NT2/D1 (cell line): Measurements from ENCODE around the gene MTG2.

Experiments used
- DNase-seq: peaks from one replicate; pipeline ENCODE4 v3.0.0-alpha.2; 2011; ENCODE audit warnings: low read depth, low spot score
- H3K27me3 ChIP-seq: 2 replicates; pipeline ENCODE4 v1.6.0; 2011; ENCODE audit warnings: mild to moderate bottlenecking; ENCODE audit not compliant: insufficient read length, insufficient read depth
- H3K36me3 ChIP-seq: 2 replicates; pipeline ENCODE4 v1.6.1; 2011; ENCODE audit warnings: mild to moderate bottlenecking, low read length, mixed read lengths; ENCODE audit not compliant: insufficient read depth, insufficient read length
- H3K4me1 ChIP-seq: 2 replicates; pipeline ENCODE4 v1.5.1; 2011; ENCODE audit not compliant: insufficient read depth, insufficient read length
- H3K4me3 ChIP-seq: 2 replicates; pipeline ENCODE4 v1.5.1; 2011; ENCODE audit warnings: low read depth; ENCODE audit not compliant: insufficient read length
- H3K9ac ChIP-seq: 2 replicates; pipeline ENCODE4 v1.6.0; 2011; ENCODE audit warnings: low read depth; ENCODE audit not compliant: insufficient read length
- H3K9me3 ChIP-seq: 2 replicates; pipeline ENCODE4 v1.5.1; 2011; ENCODE audit warnings: mild to moderate bottlenecking, low read length; ENCODE audit not compliant: insufficient read depth
- SUZ12 ChIP-seq: IDR thresholded peaks from 2 replicates; pipeline ENCODE4 v1.6.1; 2011; ENCODE audit not compliant: insufficient read length, insufficient read depth; ENCODE audit errors: extremely low read depth
- YY1 ChIP-seq: IDR thresholded peaks from 2 replicates; pipeline ENCODE4 v1.6.1; 2011; ENCODE audit not compliant: insufficient read length, insufficient read depth
- ZNF274 ChIP-seq: IDR thresholded peaks from 2 replicates; pipeline ENCODE4 v1.6.1; 2011; ENCODE audit warnings: mild to moderate bottlenecking, low read depth, low read length

The MTG2 gene

DNA sequence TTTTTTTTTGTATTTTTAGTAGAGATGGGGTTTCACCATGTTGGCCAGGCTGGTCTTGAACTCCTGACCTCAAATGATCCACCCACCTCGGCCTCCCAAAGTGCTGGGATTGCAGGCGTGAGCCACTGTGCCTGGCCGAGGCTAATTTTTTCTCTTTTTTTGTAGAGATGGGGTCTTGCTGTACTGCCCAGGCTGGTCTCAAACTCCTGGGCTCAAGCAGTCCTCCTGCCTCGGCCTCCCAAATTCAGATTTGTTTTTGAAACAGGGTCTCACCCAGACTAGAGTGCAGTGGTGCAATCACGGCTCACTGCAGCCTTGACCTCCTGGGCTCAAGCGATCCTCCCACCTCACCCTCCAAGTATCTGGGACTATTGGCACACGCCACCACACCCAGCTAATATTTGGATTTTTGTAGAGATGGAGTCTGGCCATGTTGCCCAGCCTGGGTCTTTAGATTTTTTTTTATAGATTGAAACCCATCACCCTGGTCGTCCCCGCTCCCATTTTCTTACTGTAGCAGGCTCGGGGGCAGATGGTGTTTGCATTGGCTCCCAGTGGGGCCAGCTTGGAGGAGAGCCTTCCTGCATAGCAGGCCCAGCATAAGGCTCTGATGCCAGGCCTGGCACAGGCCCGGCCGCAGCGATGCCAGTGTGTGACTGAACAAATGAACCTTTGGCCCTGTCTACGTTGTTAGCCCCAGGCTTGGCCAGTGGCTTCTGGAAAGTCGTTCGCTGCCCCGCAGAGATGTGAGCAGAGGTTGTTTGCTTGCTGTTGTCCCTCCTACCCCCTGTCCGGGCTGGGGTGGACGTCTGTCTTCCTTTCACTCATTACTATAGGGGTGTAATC, 4.3 kb upstream of the MTG2 start:
- H3K36me3 ChIP-seq = peaks cover 72% of the 10 kb centered on the region
- no peak overlapping the region for H3K4me3 ChIP-seq
- H3K9me3 ChIP-seq = no peaks in the 10 kb centered on the region
- no peak overlapping the region for H3K9ac ChIP-seq
- H3K4me1 ChIP-seq = no peaks in the 10 kb centered on the region
- no peak for DNase-seq
- no peaks in the 10 kb centered on the region for H3K27me3 ChIP-seq
- TF ChIP-seq YY1 (no peak), SUZ12 (no peak), ZNF274 (no peak)

DNA sequence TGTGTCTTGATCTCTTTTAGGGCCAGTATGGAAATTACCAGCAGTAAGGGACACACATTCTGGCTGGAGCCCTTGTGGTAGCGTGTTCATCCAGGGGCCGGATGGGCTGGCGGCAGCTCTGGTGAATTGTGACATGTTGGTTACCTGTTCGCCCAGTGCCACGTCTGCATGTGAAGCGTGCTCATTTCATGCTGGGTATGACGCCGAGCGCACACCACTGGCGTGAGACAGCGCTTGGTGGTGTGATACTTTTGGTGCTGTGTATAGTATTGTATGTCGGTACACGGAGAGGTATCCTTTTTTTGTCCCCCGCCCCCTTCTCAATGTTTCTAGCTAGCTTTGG, 3.7 kb upstream of the MTG2 start:
- no peak for DNase-seq
- Histone ChIP-seq H3K27me3 (no peaks in the 10 kb centered on the region), H3K9me3 (no peaks in the 10 kb centered on the region), H3K4me1 (no peaks in the 10 kb centered on the region), H3K9ac (no peak overlapping the region), H3K4me3 (no peak overlapping the region), H3K36me3 (peaks cover 66% of the 10 kb centered on the region)
- TF ChIP-seq YY1 = no peak
- no peak for TF ChIP-seq ZNF274
- no peak for TF ChIP-seq SUZ12

DNA sequence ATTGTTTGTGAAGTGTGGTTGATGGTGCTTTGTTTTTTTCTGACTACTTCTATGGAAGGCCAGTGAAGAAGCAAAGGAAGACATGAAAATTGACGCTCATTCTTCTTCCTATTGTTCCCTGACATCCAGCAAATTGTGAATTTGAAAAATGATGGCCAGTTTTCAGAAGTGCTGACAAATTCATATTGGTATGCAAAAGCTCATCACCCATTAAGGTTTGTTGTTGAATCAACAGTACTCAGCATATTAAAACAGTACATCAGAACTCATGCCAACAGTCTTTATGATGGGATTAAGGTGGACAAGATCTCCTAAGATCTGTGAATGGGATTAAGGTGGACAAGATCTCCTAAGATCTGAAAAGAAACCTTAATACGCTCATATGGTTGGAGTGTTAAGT, 1.0 kb upstream of the MTG2 start:
- no peaks in the 10 kb centered on the region for H3K9me3 ChIP-seq
- H3K4me3 ChIP-seq = peak overlapping the region; percentile 97
- no peak for DNase-seq
- no peak for TF ChIP-seq ZNF274
- no peak for TF ChIP-seq SUZ12
- no peak for TF ChIP-seq YY1
- no peaks in the 10 kb centered on the region for H3K27me3 ChIP-seq
- no peaks in the 10 kb centered on the region for H3K4me1 ChIP-seq
- peaks cover 40% of the 10 kb centered on the region for H3K36me3 ChIP-seq
- H3K9ac ChIP-seq = peak overlapping the region; percentile 100

DNA sequence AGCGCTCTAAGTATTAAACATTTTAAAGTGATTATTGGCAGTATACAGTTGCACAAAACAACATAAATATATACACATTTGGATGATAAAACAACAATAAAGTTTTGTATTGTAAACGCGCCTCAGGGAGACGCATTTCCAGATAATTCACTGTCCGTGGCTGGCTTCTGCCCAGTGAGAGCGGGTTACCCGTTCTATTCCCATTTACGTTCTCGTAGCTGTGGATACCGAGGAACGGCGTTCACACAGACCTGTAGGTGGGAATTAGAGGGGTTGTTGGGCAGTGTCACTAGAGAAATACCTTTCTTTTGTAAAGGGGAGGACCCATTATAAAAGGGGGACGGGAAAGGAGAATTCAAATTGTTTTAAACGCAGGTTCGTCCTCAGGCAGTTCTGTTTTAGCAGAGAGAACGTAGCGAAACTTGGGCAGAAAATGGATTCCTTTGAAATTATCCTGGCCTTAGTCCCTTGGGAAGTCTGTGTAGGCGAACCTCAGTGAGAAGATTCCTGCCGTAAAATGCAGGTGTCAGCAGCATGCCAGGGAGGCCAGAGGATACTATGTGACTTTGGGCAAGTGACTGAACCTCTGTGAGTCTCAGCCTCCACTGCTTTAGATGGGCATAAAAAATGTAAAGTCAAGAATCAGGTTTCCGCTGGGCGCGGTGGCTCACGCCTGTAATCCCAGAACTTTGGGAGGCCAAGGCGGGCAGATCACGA, 756 bp downstream of the MTG2 start:
- no peaks in the 10 kb centered on the region for H3K4me1 ChIP-seq
- peaks cover 26% of the 10 kb centered on the region for H3K36me3 ChIP-seq
- H3K27me3 ChIP-seq = no peaks in the 10 kb centered on the region
- H3K9ac ChIP-seq = peak overlapping the region; percentile 100
- H3K4me3 ChIP-seq = peak overlapping the region; percentile 97
- no peaks in the 10 kb centered on the region for H3K9me3 ChIP-seq
- no peak for TF ChIP-seq ZNF274
- TF ChIP-seq YY1 = no peak
- TF ChIP-seq SUZ12 = no peak
- DNase-seq = no peak

DNA sequence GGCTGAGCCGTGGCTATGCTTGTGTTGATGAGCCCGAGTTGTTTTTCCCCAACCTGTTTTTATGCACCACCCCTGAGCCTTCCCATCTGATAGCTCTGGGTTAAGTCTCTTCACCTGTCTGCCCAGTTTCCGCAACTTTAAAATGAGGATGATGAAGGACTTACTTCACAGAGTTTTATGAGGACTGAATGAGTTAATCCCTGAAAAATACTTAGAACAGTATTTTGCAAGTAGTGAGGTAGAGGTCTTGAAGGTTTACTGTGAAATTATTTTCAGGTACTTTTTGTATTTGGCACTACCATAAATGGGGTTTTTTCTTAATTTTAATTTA, 3.2 kb downstream of the MTG2 start:
- no peaks in the 10 kb centered on the region for H3K4me1 ChIP-seq
- peaks cover 23% of the 10 kb centered on the region for H3K36me3 ChIP-seq
- no peak overlapping the region for H3K4me3 ChIP-seq
- H3K9ac ChIP-seq = no peak overlapping the region
- no peak for TF ChIP-seq SUZ12
- TF ChIP-seq ZNF274 = no peak
- no peak for TF ChIP-seq YY1
- DNase-seq = no peak
- no peaks in the 10 kb centered on the region for H3K9me3 ChIP-seq
- no peaks in the 10 kb centered on the region for H3K27me3 ChIP-seq

DNA sequence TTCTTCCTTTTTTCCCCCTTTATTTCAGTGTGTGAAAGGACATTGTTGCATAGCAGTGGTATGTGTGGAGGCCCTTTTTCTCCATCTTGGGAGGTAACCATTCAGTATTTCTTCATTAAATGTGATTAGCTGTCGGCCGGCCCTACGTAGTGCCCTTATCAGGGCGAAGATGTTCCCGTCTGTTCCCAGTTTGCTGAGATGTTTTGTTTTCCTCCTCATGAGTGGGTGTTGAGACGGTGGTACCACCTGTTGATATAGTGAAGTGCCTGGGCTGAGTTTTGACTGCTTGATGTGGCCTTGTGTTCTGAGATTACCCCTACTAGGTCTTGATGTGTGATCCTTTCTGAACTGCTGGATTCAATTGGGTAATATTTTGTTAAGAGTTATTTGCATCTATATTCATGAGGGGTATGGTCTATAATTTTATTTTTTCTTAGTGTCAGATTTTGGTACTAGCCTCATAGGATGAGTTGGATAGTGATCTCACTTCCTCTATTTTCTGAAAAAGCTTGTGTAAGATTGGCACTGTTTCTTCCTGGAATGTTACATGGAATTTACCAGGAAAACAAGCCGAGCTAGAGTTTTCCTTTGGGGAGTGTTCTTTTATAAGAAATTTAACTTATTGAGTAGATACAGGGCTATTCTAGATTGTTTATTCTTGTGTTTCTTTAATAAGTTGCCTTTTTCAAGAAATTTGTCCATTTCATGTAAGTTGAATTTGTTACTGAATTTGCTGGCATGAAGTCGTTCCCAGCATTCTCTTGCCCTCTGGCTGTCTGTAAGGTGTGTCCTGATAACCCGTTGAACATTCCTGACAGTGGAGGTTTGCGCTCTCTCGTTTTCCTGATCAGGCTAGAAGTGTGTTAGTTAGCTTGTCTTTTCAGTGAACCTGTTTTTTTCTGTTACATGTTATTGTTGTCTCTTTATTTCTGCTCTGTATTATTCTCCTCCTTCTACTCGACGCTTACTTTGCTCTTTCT, 4.3 kb downstream of the MTG2 start:
- Histone ChIP-seq H3K9ac (no peak overlapping the region), H3K36me3 (peaks cover 29% of the 10 kb centered on the region), H3K9me3 (no peaks in the 10 kb centered on the region), H3K4me1 (no peaks in the 10 kb centered on the region), H3K4me3 (no peak overlapping the region), H3K27me3 (no peaks in the 10 kb centered on the region)
- TF ChIP-seq SUZ12 (no peak), ZNF274 (no peak), YY1 (no peak)
- DNase-seq = no peak
